Bronchial epithelial cell (primary cell): ENCODE data around the gene RBPJ. TPM values are rescaled to one million over a fixed set of nuclear protein-coding genes. Genes with fewer than 3 reads are reported as not detected.

Experiments
- DNase-seq: peaks from one replicate; pipeline ENCODE4 v3.0.0-alpha.2; 2010; ENCODE audit warnings: low read depth
- FAIRE-seq: peaks from 2 replicates; lab custom pipeline; 2011; peaks lifted over from hg19 to GRCh38; lab: Jason Lieb, UNC
- H3K27me3 ChIP-seq: 2 replicates; pipeline ENCODE4 v1.5.1; 2011; ENCODE audit warnings: low read length; ENCODE audit not compliant: control insufficient read depth, insufficient read depth
- H3K36me3 ChIP-seq: 2 replicates; pipeline ENCODE4 v1.5.1; 2011; ENCODE audit warnings: low read length; ENCODE audit not compliant: control insufficient read depth, insufficient read depth
- H3K4me3 ChIP-seq: 2 replicates; pipeline ENCODE4 v1.5.1; 2011; ENCODE audit warnings: mild to moderate bottlenecking, low read depth, low read length, control low read depth
- total RNA-seq: library from RNA; depleted of rRNA; stranded (reverse); fragments of >200 nt; gene quantifications from 2 replicates; pipeline ENCODE4 v1.2.1, GENCODE V29; 2014
- TF ChIP-seq, protein P1 (sequence below): IDR thresholded peaks from 2 replicates; pipeline ENCODE4 v1.5.1; 2011; ENCODE audit warnings: mild to moderate bottlenecking, moderate library complexity, low read length, control low read depth, inconsistent platforms; ENCODE audit not compliant: insufficient read depth, severe bottlenecking

Gene RBPJ
- total RNA-seq, 1 donor from 2014 or later: 34.5 TPM

DNA sequence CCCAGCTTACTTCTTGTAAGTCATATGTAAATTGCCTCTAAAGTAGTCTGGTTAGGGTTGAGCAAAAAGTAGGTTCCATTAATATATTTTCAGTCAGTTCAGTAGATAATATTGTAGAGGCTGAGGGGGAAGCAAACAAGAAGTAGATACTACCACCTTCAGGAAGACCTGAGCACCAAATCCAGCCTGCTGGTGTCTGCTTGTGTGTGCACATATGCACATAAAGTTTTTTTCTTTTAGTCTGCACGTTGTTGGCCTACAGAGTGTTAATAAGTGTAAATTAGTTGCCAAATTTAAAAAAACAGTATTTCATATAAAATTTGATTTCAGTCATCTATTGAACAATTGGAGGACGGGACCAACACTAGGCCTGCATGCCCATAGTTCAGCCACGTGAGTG is 92.8 kb downstream of the RBPJ start:
- FAIRE-seq (no peak), DNase-seq (no peak)
- TF ChIP-seq, protein P1, sequence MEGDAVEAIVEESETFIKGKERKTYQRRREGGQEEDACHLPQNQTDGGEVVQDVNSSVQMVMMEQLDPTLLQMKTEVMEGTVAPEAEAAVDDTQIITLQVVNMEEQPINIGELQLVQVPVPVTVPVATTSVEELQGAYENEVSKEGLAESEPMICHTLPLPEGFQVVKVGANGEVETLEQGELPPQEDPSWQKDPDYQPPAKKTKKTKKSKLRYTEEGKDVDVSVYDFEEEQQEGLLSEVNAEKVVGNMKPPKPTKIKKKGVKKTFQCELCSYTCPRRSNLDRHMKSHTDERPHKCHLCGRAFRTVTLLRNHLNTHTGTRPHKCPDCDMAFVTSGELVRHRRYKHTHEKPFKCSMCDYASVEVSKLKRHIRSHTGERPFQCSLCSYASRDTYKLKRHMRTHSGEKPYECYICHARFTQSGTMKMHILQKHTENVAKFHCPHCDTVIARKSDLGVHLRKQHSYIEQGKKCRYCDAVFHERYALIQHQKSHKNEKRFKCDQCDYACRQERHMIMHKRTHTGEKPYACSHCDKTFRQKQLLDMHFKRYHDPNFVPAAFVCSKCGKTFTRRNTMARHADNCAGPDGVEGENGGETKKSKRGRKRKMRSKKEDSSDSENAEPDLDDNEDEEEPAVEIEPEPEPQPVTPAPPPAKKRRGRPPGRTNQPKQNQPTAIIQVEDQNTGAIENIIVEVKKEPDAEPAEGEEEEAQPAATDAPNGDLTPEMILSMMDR: no peak
- Histone ChIP-seq H3K27me3 (no peaks in the 10 kb centered on the region), H3K36me3 (peaks cover 2% of the 10 kb centered on the region), H3K4me3 (no peak overlapping the region)

DNA sequence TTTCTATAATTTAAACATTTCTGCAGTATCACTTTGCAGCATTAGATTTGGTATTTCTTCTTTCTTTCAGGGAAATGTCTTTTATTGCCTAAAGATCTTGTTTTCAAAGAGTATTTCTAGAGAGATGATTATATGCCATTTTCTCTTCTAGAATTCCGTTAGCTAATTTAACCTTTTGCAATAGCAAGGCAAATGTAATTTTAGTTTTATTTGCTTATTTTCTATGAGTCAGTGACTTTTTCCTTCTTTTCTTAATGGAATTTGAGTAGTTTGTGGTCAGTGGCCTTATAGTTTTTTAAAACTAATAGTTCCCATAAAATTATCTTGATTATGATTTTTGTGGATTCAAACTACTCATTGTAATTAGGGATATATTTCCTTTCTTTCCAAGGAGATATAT is 97.3 kb downstream of the RBPJ start:
- no peaks in the 10 kb centered on the region for H3K36me3 ChIP-seq
- FAIRE-seq: no peak

DNA sequence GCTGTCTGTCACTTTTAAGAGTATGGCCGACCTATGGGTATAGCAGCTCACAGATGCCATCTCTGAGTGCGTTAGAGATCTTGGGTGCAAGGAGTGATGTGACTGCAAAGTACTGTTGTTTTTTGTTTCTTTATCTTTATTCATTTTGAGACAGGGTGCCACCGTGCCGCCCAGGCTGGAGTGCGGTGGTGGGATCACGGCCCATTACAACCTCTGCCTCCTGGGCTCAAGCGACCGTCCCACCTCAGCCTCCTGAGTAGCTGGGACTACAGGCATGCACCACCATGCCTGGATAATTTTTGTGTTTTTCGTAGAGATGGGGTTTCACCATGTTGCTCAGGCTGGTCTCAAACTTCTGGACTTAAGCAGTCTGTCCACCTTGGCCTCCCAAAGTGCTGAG is 98.0 kb downstream of the RBPJ start:
- TF ChIP-seq, protein P1: no peak
- Histone ChIP-seq H3K27me3 (no peaks in the 10 kb centered on the region), H3K4me3 (no peak overlapping the region), H3K36me3 (no peaks in the 10 kb centered on the region)
- DNase-seq (no peak), FAIRE-seq (no peak)

More for the DNA sequence above, 97.3 kb downstream of the RBPJ start:
- Histone ChIP-seq H3K27me3 (no peaks in the 10 kb centered on the region), H3K4me3 (no peak overlapping the region)
- TF ChIP-seq, protein P1: no peak
- no peak for DNase-seq

DNA sequence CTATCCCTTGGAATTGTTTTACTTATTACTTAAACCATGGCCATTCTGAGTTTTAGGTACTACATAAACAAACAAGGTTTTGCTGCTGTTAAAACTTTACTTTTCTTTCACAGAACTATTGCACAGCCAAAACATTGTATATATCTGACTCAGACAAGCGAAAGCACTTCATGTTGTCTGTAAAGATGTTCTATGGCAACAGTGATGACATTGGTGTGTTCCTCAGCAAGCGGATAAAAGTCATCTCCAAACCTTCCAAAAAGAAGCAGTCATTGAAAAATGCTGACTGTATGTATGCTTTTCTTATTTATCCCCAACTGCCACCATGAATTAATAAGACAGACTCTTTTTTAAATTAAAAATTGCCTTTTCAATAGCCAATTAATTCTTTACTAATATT is 99.6 kb downstream of the RBPJ start:
- H3K36me3 ChIP-seq: peaks cover 1% of the 10 kb centered on the region
- FAIRE-seq: no peak
- TF ChIP-seq, protein P1: no peak
- H3K27me3 ChIP-seq: no peaks in the 10 kb centered on the region
- no peak overlapping the region for H3K4me3 ChIP-seq
- no peak for DNase-seq

DNA sequence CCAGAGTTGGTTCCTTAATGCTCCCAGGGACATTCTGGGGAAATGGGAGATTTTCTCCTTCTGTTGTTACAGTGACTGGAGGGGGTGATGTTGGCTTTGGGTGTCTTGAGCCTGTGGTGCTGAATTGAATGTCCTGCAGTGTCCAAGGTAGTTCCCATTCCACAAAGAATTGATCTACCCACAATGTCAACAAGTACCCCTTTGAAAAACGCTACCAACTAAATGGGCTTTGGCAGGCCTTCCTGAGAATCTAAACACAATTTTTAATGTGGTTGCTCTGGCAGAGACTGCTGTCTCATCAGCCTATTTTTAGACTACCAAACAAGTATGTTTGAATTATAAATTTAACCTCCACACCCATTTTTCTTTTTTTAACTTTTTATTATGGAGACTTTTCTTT is 100.1 kb downstream of the RBPJ start:
- Histone ChIP-seq H3K4me3 (no peak overlapping the region), H3K27me3 (no peaks in the 10 kb centered on the region), H3K36me3 (peaks cover 1% of the 10 kb centered on the region)
- DNase-seq (no peak), FAIRE-seq (no peak)
- TF ChIP-seq, protein P1: no peak

DNA sequence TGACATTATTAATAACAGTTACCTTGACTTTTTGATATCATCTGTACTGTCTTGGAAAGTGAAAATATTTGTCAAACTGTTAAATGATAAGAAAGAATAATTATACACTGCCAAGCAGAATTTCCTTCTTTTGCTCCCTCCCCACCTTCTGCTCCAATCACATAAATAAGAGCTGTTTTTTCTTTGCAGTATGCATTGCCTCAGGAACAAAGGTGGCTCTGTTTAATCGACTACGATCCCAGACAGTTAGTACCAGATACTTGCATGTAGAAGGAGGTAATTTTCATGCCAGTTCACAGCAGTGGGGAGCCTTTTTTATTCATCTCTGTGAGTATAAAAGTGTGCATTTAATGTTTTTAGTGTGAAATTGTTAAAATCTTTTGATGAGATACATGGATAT is 103.3 kb downstream of the RBPJ start:
- TF ChIP-seq, protein P1: no peak
- DNase-seq (no peak), FAIRE-seq (no peak)
- Histone ChIP-seq H3K27me3 (no peaks in the 10 kb centered on the region), H3K4me3 (no peak overlapping the region), H3K36me3 (peaks cover 1% of the 10 kb centered on the region)
